Type B pancreatic cell (in vitro differentiated cells): ENCODE results near the gene C11orf71. TPM values are rescaled to one million over a fixed set of nuclear protein-coding genes. Genes with fewer than 3 reads are reported as not detected.

Source experiments
- DNase-seq: peaks from one replicate; pipeline ENCODE4 v3.0.0; 2021; ENCODE audit warnings: mixed read lengths; ENCODE audit not compliant: unreplicated experiment; ENCODE audit errors: extremely low spot score
- H3K27ac Mint-ChIP-seq: 2 replicates; pipeline ENCODE4 v1.8.0; 2021; ENCODE audit warnings: mild to moderate bottlenecking, mixed read lengths
- H3K27me3 Mint-ChIP-seq: 2 replicates; pipeline ENCODE4 v1.8.0; 2021; ENCODE audit warnings: mixed read lengths
- H3K36me3 Mint-ChIP-seq: 2 replicates; pipeline ENCODE4 v1.8.0; 2021; ENCODE audit warnings: mixed read lengths
- H3K4me1 Mint-ChIP-seq: one replicate; pipeline ENCODE4 v1.8.0; 2021; ENCODE audit warnings: mixed read lengths; ENCODE audit not compliant: unreplicated experiment
- H3K4me3 Mint-ChIP-seq: 2 replicates; pipeline ENCODE4 v1.8.0; 2021; ENCODE audit warnings: mild to moderate bottlenecking, mixed read lengths
- H3K9me3 Mint-ChIP-seq: 2 replicates; pipeline ENCODE4 v1.8.0; 2021; ENCODE audit warnings: mixed read lengths
- total RNA-seq: library from RNA; stranded (reverse); gene quantifications from 2 replicates; pipeline ENCODE4 v1.2.1, GENCODE V29; 2021; ENCODE audit warnings: low replicate concordance
- TF ChIP-seq, protein P1 (sequence below): fragments of 200-600 bp; sonication (generic); conservative IDR thresholded peaks from 2 replicates; pipeline ENCODE4 v1.5.0; 2021; ENCODE audit warnings: antibody characterized with exemption, mild to moderate bottlenecking

The C11orf71 gene
- total RNA-seq, 1 donor from 2014 or later = 11.8 TPM

DNA sequence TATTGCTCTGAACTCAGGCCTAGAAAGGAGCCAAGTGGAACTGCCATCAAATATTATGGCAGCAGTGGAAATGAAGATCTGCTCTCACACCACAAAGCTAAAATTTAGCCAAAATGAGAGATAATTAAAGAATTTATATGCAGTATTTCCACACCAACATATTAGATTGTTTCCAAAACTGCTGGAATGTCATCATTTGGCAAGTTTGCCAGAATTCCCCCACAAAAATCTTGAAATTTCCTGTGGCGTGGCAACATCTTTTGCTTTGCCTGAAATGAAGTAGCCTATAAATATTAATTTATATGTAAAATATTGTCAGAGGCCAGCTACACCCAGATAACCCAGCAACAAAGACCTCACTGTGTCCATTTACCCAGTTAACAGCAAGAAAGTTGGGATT, 13.8 kb downstream of the C11orf71 start:
- Mint-ChIP-seq H3K9me3 (peaks cover 5% of the 10 kb centered on the region), H3K4me3 (no peak overlapping the region), H3K36me3 (no peaks in the 10 kb centered on the region), H3K27ac (no peak overlapping the region), H3K4me1 (no peaks in the 10 kb centered on the region), H3K27me3 (no peaks in the 10 kb centered on the region)
- TF ChIP-seq, protein P1, sequence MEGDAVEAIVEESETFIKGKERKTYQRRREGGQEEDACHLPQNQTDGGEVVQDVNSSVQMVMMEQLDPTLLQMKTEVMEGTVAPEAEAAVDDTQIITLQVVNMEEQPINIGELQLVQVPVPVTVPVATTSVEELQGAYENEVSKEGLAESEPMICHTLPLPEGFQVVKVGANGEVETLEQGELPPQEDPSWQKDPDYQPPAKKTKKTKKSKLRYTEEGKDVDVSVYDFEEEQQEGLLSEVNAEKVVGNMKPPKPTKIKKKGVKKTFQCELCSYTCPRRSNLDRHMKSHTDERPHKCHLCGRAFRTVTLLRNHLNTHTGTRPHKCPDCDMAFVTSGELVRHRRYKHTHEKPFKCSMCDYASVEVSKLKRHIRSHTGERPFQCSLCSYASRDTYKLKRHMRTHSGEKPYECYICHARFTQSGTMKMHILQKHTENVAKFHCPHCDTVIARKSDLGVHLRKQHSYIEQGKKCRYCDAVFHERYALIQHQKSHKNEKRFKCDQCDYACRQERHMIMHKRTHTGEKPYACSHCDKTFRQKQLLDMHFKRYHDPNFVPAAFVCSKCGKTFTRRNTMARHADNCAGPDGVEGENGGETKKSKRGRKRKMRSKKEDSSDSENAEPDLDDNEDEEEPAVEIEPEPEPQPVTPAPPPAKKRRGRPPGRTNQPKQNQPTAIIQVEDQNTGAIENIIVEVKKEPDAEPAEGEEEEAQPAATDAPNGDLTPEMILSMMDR = no peak
- no peak for DNase-seq

DNA sequence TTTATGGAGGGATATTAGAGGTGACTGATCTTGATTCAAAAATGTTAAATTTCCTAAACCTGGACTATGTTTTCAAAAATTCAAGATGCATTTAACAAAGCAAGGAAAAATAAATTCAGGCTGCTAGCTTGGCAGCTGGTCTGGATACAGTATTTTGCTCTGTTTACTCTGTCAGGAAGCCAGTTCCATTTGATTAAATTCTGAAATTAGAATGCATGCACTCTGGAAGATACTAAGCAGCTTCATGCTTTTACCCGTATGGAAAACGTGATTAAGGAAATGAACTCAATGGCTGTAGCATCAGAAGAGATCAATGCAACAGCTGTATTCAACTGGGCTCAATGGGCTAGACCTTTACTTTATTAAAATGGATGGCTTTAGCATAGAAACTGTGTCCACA, 14.2 kb downstream of the C11orf71 start:
- Mint-ChIP-seq H3K27ac (no peak overlapping the region), H3K9me3 (peaks cover 5% of the 10 kb centered on the region), H3K27me3 (no peaks in the 10 kb centered on the region), H3K4me3 (no peak overlapping the region), H3K4me1 (no peaks in the 10 kb centered on the region), H3K36me3 (no peaks in the 10 kb centered on the region)
- TF ChIP-seq, protein P1 = no peak
- no peak for DNase-seq

DNA sequence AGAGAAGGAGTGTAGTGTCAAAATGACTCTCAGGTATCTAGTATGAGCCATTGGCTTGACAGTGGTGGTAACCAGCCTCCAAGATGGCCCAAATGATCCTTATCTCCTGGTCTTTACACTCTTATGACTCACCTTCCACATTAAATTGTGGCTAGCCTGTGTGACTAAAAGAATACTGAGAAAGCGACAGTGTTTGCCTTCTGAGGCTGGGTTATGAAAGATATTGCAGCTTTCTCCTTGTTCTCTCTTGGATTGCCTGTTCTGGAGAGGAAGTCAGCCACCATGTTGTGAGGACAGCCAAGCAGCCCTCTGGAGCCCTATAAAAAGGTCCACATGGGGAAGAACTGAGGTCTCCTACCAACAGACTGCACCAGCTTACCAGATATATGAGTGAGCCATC, 15.8 kb downstream of the C11orf71 start:
- no peak overlapping the region for H3K4me3 Mint-ChIP-seq
- H3K4me1 Mint-ChIP-seq = no peaks in the 10 kb centered on the region
- DNase-seq = no peak
- no peaks in the 10 kb centered on the region for H3K36me3 Mint-ChIP-seq
- H3K9me3 Mint-ChIP-seq = peaks cover 5% of the 10 kb centered on the region
- no peak overlapping the region for H3K27ac Mint-ChIP-seq
- peaks cover 6% of the 10 kb centered on the region for H3K27me3 Mint-ChIP-seq
- TF ChIP-seq, protein P1 = no peak

DNA sequence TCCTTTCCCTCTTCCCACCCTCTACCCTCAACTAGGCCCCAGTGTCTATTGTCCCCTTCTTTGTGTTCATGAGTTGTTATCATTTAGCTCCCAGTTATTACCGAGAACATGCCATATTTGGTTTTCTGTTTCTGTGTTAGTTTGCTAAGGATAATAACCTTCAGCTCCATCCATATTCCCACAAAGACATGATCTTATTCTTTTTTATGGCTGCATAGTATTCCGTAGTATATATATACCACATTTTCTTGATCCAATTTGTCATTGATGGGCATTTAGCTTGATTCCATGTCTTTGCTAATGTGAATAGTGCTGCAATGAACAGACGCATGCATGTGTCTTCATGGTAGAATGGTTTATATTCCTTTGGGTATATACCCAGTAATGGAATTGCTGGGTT, 17.8 kb downstream of the C11orf71 start:
- Mint-ChIP-seq H3K36me3 (no peaks in the 10 kb centered on the region), H3K9me3 (peaks cover 5% of the 10 kb centered on the region), H3K4me1 (no peaks in the 10 kb centered on the region), H3K27me3 (peaks cover 12% of the 10 kb centered on the region), H3K27ac (no peak overlapping the region), H3K4me3 (no peak overlapping the region)
- TF ChIP-seq, protein P1 = no peak
- DNase-seq = no peak

DNA sequence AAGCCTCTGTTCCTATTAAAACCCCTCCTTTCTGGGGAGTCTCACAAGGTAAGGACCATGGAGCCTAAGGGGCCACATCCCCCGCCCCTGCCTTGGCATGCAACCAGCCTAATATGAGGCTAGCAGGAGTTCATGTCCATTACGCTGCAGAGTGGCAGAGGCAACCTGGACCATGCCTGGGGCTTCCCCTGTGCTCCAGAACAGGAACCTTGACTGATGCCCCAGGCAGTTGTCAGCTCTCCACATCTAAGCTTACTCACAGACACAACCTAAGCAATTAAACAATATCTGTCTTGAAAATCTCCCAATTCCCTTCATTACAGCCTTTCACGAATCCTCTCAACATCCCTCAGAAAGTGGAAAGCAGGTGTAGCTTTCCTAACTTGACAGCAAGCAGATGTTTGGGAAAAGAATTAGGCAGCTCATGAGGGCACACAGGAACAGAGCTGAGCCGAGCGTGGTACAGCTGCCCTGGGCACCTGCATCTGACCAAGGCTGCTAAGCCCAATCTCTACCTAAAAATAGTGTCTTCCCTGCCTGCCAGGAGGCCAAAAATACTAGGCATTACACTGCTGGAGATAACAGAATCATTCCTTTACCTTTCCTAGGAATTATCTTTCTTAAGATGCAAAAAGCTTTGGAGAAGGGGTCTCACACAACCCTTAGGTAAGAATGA, 20.8 kb downstream of the C11orf71 start:
- H3K9me3 Mint-ChIP-seq = peaks cover 5% of the 10 kb centered on the region
- TF ChIP-seq, protein P1 = no peak

More for the DNA sequence above, 20.8 kb downstream of the C11orf71 start:
- Mint-ChIP-seq H3K27ac (no peak overlapping the region), H3K36me3 (no peaks in the 10 kb centered on the region), H3K4me3 (no peak overlapping the region), H3K4me1 (no peaks in the 10 kb centered on the region), H3K27me3 (peaks cover 12% of the 10 kb centered on the region)
- no peak for DNase-seq
